ENCODE measurements around the gene NBAS.

The NBAS gene

DNA sequence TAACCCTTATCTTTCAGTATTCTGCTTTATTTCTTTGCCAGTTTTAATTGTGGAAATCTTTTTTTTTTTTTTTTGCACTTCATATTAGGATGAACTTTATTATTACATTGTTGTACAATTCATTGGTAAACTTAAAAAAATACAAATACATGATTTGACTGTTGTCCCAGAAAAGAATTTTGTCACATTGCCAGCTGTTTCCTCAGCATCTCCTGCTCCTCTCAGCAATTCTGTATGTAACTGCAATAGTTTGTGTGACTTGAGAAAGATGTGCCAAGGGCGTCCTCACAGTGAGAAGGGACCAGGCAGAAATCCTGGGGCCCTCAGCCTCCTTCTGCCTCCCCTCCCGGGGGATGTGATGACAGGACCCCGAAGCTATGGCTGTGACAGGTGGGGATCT, 254.4 kb downstream of the NBAS start:
- Mint-ChIP-seq H3K4me1 (no peaks in the 10 kb centered on the region), H3K9me3 (peaks cover 4% of the 10 kb centered on the region), H3K4me3 (no peak overlapping the region), H3K36me3 (ENCODE audit: low read depth) (peaks cover 58% of the 10 kb centered on the region), H3K27ac (no peak overlapping the region), H3K27me3 (ENCODE audit: low read depth) (no peaks in the 10 kb centered on the region)
- TF ChIP-seq, protein P1, sequence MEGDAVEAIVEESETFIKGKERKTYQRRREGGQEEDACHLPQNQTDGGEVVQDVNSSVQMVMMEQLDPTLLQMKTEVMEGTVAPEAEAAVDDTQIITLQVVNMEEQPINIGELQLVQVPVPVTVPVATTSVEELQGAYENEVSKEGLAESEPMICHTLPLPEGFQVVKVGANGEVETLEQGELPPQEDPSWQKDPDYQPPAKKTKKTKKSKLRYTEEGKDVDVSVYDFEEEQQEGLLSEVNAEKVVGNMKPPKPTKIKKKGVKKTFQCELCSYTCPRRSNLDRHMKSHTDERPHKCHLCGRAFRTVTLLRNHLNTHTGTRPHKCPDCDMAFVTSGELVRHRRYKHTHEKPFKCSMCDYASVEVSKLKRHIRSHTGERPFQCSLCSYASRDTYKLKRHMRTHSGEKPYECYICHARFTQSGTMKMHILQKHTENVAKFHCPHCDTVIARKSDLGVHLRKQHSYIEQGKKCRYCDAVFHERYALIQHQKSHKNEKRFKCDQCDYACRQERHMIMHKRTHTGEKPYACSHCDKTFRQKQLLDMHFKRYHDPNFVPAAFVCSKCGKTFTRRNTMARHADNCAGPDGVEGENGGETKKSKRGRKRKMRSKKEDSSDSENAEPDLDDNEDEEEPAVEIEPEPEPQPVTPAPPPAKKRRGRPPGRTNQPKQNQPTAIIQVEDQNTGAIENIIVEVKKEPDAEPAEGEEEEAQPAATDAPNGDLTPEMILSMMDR (IDR thresholded peaks at IDR 0.05; ENCODE audit: unreplicated experiment in 3 of 3) = no peak

DNA sequence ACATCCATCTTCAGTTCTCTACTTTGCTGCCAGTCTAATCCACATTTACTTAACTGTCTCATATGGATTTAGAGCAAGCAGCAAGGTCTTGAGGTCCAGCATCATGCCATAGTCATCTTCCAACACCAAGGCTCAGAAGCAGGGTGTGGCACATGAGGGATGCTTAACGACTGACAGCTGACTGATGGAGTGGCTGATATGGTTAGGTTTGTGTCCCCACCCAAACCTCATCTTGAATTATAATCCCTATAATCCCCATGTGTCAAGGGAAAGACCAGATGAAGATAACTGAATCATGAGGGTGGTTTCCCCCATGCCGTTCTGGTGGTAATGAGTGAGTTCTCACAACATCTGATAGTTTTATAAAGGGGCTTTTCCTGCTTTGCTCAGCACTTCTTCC, 257.3 kb downstream of the NBAS start:
- H3K4me3 Mint-ChIP-seq = no peak overlapping the region
- H3K4me1 Mint-ChIP-seq = peaks cover 10% of the 10 kb centered on the region
- no peaks in the 10 kb centered on the region for H3K27me3 Mint-ChIP-seq (ENCODE audit: low read depth)
- H3K9me3 Mint-ChIP-seq = peaks cover 4% of the 10 kb centered on the region
- peaks cover 73% of the 10 kb centered on the region for H3K36me3 Mint-ChIP-seq (ENCODE audit: low read depth)
- TF ChIP-seq, protein P1 (IDR thresholded peaks at IDR 0.05; ENCODE audit: unreplicated experiment in 3 of 3) = no peak
- H3K27ac Mint-ChIP-seq = no peak overlapping the region

DNA sequence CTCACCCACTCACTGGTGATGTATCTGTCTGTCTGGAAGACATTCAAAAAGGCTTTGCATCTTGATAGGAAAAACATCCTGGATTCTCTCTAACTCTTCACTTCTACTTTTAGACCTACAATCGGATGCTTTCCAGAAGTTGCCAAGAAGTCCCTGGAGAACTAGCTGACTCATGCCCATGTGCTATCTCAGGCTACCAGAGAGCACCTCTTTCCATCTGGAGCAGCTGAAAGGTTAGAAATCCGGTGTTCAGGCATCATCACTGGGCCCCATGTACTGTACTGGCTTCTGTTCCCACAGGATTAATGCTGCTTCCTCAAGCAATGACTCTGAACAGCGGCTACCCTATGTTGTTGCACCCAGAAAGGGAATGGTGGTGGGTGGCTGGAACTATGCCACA, 259.0 kb downstream of the NBAS start:
- Mint-ChIP-seq H3K4me3 (no peak overlapping the region), H3K4me1 (peaks cover 10% of the 10 kb centered on the region), H3K36me3 (ENCODE audit: low read depth) (peaks cover 79% of the 10 kb centered on the region), H3K27ac (no peak overlapping the region), H3K9me3 (peaks cover 4% of the 10 kb centered on the region), H3K27me3 (ENCODE audit: low read depth) (no peaks in the 10 kb centered on the region)
- TF ChIP-seq, protein P1 (IDR thresholded peaks at IDR 0.05; ENCODE audit: unreplicated experiment in 3 of 3) = no peak

DNA sequence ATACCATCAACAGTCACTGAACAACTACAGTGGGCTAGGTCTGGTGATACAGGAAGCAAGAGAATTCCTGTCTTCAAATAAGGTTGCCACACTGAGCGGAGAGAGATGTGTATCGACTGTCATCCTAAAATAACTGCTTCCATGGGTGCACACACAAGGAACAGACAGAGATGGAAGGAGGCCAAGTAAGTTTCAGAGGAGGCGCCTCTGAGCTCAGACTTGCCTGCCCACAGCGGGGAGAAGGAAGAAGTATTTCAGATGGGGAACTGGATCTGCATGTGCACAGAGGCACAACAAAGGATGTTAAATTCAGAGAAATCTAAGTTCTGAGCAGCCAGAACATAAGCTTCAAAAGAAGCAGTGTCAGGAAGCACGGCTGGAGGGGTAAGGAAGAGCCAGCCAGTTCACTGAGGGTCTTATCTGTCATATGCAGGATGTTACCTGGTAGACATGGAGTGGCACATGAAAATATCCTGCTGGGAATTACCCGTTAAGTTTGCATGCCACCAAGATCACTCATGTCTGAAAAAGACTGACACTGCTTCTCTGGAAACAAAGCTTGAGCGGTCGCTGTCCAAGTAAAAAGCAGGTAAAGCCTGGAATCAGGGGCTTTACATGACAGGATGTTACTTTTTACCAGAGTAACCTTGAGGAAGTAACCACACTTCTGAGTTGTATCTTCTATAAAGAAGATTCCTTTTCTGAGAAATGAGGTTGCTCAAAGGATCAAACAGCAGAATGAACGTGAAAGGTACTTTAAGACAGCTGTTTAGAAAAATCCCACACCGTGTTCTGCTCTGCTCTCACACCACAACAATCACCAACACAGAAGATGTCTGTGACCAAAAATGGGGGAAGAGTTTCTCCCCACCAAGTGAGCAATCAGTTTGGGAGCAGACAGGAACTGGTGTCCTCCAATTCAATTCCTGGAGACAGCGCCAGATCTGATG, 260.2 kb downstream of the NBAS start:
- peaks cover 10% of the 10 kb centered on the region for H3K4me1 Mint-ChIP-seq
- H3K27ac Mint-ChIP-seq = no peak overlapping the region
- no peak overlapping the region for H3K4me3 Mint-ChIP-seq
- TF ChIP-seq, protein P1 (IDR thresholded peaks at IDR 0.05; ENCODE audit: unreplicated experiment in 3 of 3) = no peak
- peaks cover 74% of the 10 kb centered on the region for H3K36me3 Mint-ChIP-seq (ENCODE audit: low read depth)
- H3K9me3 Mint-ChIP-seq = peaks cover 4% of the 10 kb centered on the region
- no peaks in the 10 kb centered on the region for H3K27me3 Mint-ChIP-seq (ENCODE audit: low read depth)

DNA sequence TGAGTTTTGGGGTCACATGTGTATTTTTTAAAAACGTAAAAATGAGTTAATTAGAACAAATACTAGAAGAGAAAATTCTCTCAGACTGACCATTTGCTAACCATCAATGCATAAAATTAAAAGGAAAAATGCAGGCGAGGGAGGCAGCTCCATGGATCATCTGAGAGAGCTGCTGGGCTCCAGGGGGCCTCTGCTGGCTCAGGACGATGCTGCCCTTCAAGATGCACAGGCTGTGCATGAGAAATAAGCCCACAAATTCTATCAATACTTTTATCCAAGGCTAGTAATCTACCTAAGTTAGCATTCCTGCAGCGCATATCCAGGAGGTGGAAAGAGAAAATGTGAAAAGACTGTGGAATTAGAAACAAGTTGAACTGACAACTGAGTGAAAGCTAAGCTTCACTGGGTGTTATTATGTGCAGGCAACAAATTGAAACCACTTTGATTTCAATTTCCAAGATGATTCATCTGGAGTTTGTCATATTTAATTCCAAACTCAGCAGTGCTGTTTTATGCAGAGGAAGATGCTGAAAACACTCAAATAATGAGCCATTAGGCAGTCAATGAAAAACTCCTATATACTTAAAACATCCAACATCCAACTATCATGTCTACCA, 261.1 kb downstream of the NBAS start:
- H3K4me1 Mint-ChIP-seq = peaks cover 10% of the 10 kb centered on the region
- H3K27me3 Mint-ChIP-seq (ENCODE audit: low read depth) = no peaks in the 10 kb centered on the region
- TF ChIP-seq, protein P1 (IDR thresholded peaks at IDR 0.05; ENCODE audit: unreplicated experiment in 3 of 3) = no peak
- peaks cover 4% of the 10 kb centered on the region for H3K9me3 Mint-ChIP-seq
- no peak overlapping the region for H3K4me3 Mint-ChIP-seq
- no peak overlapping the region for H3K27ac Mint-ChIP-seq
- H3K36me3 Mint-ChIP-seq (ENCODE audit: low read depth) = peaks cover 69% of the 10 kb centered on the region
